IMR-90 (cell line): ENCODE results near the gene NPR3.

Source experiments
- FOS ChIP-seq: fragments of 150-350 bp; IDR thresholded peaks from 2 replicates; pipeline ENCODE4 v1.6.1; 2016; ENCODE audit warnings: low read depth, low read length
- POLR2A ChIP-seq: IDR thresholded peaks from 2 replicates; pipeline ENCODE4 v1.6.1; 2012; ENCODE audit warnings: mild to moderate bottlenecking, low read depth, low read length

DNA sequence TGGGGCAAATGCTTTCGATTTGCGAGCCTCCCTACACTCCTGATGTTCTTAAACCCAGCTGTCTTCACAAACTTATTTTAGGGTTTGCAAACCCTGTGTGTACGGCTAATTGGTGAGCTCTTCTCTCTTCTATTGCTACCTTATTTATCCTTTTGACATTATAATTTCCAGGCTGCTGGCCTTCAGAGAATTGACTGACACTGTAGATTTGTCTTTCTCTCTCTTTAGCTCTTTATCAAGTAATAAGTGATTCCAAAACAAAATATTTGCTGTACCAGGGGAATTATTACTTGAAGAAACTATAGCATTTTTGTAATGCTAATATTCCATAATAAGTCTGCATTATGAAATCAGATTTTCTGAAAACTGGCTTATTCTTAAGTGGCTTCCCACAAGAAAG lies 92.5 kb downstream of the NPR3 start:
- TF ChIP-seq POLR2A (no peak), FOS (no peak)
